Erythroblast (primary cell): Measurements from ENCODE around the gene RP2.

Source experiments
- GATA1 ChIP-seq: IDR thresholded peaks from 2 replicates; pipeline ENCODE4 v1.6.1; 2011; ENCODE audit warnings: low read depth, mild to moderate bottlenecking, control low read depth, low read length, moderate library complexity
- POLR2A ChIP-seq: IDR thresholded peaks from 2 replicates; pipeline ENCODE4 v1.6.1; 2011; ENCODE audit warnings: mild to moderate bottlenecking, low read length

GRCh38 chrX:46805270-46805669 is 31.6 kb upstream of the RP2 start:
- TF ChIP-seq POLR2A = no peak
- TF ChIP-seq GATA1 = no peak
